Ureter (tissue), 1 donor: Measurements from ENCODE around the gene CCL5. TPM values are rescaled to one million over a fixed set of nuclear protein-coding genes. Genes with fewer than 3 reads are reported as not detected.

Experiments
- DNase-seq: peaks from one replicate; pipeline ENCODE4 v3.0.0-alpha.2; 2020; ENCODE audit warnings: low spot score
- total RNA-seq: library from RNA; stranded (reverse); gene quantifications from one replicate; pipeline ENCODE4 v1.2.4, GENCODE V29; 2023
- donor health status: DM: yes; HTN: yes; CAD: no.

CCL5 gene
- total RNA-seq = 12.1 TPM

GRCh38 chr17:35879773-35880654 is at the start of gene CCL5:
TSS of gene CCL5 (minus strand) at chr17:35880360.
- no peak for DNase-seq

- DNase-seq = no peak
Measured at GRCh38 chr17:35927714-35928113, 47.6 kb upstream of the CCL5 start.

GRCh38 chr17:35923609-35924114 is 43.5 kb upstream of the CCL5 start:
- no peak for DNase-seq

GRCh38 chr17:35920229-35920628 is 40.1 kb upstream of the CCL5 start:
- DNase-seq = no peak

- no peak for DNase-seq
Measured at GRCh38 chr17:35918665-35919064, 38.5 kb upstream of the CCL5 start.

GRCh38 chr17:35917519-35918213 is 37.5 kb upstream of the CCL5 start:
- DNase-seq = no peak

- no peak for DNase-seq
Measured at GRCh38 chr17:35915153-35915964, 35.2 kb upstream of the CCL5 start.

- DNase-seq = no peak
Measured at GRCh38 chr17:35914354-35914753, 34.2 kb upstream of the CCL5 start.

- no peak for DNase-seq
Measured at GRCh38 chr17:35913609-35914008, 33.4 kb upstream of the CCL5 start.

GRCh38 chr17:35912942-35913341 is 32.8 kb upstream of the CCL5 start:
- DNase-seq = no peak

- DNase-seq = no peak
Measured at GRCh38 chr17:35912339-35912912, 32.3 kb upstream of the CCL5 start.

- no peak for DNase-seq
Measured at GRCh38 chr17:35909408-35909807, 29.2 kb upstream of the CCL5 start.

- no peak for DNase-seq
Measured at GRCh38 chr17:35907691-35908090, 27.5 kb upstream of the CCL5 start.

GRCh38 chr17:35906926-35907637 is 26.9 kb upstream of the CCL5 start:
- no peak for DNase-seq

GRCh38 chr17:35906191-35906925 is 26.2 kb upstream of the CCL5 start:
- no peak for DNase-seq

GRCh38 chr17:35903451-35903850 is 23.3 kb upstream of the CCL5 start:
- DNase-seq = no peak

GRCh38 chr17:35901631-35902175 is 21.5 kb upstream of the CCL5 start:
- no peak for DNase-seq

GRCh38 chr17:35900708-35901480 is 20.7 kb upstream of the CCL5 start:
- no peak for DNase-seq

- no peak for DNase-seq
Measured at GRCh38 chr17:35900280-35900679, 20.1 kb upstream of the CCL5 start.
